ENCODE results near the gene CTAGE9.

Gene CTAGE9

GRCh38 chr6:131660195-131660594 is 50.6 kb downstream of the CTAGE9 start:
- no peak for FAIRE-seq
